RCC 7860 (cell line): ENCODE measurements around the gene TM9SF2.
"Not testable (repeated sequence)": the region's sequence is repeated elsewhere in the genome, so short reads cannot be mapped to it uniquely, and the experiment has no call there.

Experiments used
- DNase-seq: peaks from one replicate; pipeline ENCODE4 v3.0.0-alpha.2; 2015; ENCODE audit warnings: low spot score
- FAIRE-seq: peaks from 2 replicates; lab custom pipeline; 2012; peaks lifted over from hg19 to GRCh38; lab: Jason Lieb, UNC

TM9SF2 gene

DNA sequence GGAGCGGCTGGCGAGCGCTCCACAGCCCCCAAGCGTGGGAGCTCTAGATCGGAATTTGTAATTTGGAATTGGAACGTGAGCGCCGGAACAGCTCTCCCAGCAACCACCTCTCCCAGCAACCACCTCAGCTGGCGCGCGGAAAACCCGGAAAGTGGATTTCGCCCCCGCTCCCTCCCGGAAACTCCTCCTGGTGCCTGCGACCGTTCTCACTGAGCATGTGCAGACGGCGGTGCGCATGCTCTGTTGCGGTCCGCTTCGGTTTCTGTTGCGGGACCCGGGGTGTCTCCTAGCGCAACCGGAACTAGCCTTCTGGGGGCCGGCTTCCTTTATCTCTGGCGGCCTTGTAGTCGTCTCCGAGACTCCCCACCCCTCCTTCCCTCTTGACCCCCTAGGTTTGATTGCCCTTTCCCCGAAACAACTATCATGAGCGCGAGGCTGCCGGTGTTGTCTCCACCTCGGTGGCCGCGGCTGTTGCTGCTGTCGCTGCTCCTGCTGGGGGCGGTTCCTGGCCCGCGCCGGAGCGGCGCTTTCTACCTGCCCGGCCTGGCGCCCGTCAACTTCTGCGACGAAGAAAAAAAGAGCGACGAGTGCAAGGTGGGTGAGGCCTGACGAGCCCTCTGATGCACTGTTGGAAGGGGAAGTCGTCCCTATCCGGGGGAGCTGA lies at the start of gene TM9SF2:
Gene TM9SF2, plus strand, starts transcription at position 289 of the 664 bp plus-strand sequence. Its CDS starts 135 bp downstream, at position 424.
- DNase-seq (peak; percentile 91), FAIRE-seq (peak; percentile 57)

GRCh38 chr13:99454518-99455183 lies 46.6 kb upstream of the TM9SF2 start:
- FAIRE-seq = no peak

DNA sequence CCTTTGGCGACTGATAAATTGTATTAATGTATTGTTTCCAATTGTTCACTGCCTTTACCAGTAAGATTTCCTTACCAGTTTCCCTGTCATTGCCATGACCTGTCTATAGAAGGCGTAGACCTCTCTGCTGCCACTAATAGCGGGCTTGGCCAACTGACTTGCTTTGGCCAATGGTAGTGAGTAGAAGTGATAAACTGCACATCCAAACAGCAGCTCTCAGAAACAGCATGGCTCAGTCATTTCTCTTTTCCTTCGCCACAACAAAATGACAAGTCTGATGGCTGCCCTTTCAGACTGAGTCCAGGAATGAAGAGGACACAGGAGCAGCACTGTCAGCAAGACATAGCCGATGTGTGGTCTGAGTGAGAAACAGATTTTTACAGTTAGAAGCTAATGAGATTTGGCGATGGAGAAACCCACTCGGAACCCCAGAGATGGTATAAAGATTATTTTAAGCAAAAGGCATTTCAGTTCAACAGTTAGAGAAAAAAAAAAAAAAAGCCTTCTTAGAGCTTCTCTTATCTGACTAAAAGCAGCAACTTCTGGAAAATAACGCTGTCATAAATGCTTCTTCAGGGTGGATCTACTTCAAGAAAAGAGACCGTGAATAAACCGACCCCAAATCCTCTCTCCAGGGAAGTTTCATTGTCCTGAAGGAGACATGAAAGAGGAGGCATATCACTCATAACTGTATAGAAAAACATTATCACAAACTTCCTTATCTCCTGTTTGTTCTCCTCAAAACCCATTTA lies 42.0 kb upstream of the TM9SF2 start:
- no peak for FAIRE-seq
- DNase-seq = no peak

More at GRCh38 chr13:99454518-99455183, 46.6 kb upstream of the TM9SF2 start:
- no peak for DNase-seq

DNA sequence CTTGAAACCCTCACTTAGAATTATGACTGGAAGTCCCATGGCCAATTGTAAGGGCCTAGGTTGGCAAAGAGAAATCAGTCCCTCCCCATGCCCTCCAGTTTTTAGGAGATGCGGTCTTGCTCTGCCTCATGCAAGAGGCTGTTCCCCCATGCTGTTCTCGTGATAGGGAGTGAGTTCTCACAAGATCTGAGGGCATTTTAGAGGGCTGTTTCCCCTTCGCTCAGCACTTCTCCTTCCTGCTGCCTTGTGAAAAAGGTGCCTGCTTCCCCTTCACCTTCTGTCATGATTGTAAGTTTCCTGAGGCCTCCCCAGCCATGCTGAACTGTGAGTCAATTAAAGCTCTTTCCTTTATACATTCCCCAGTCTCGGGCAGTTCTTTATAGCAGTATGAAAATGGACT lies 40.5 kb upstream of the TM9SF2 start:
- not testable (repeated sequence) for FAIRE-seq, DNase-seq

DNA sequence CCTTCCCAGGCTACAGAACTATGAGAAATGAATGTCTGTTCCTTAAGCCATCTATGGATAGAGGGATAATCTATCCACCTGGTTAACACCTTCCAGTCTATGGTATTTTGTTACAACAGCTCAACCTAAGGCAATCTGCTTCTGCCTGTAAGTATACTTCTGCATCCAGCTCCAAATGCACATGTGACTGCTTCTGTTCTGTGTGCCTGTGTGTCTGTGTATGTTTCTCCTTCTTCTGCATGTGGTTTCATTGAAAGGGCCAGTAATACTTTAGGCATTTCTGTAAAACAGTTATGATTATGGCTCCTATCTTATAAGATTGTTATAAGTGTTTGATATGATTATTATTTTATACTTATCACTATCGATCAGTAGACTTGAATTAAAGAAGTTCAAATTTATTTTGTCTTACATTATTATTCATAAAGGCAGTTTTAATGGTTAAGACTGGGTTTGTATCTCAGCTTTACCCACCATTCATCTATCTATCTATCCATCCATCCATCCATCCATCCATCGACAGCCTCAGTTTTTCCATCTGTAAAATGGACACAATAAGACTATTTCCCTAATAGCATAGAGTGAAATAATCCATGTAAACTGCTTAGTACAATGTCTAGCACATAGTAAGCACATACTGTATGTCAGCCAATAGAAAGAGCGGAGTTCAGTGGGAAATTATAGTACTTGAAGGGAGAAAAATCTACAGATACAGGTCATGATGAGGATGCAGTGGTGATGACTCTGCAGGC lies 37.5 kb upstream of the TM9SF2 start:
- DNase-seq (no peak), FAIRE-seq (no peak)

GRCh38 chr13:99464441-99464949 lies 36.8 kb upstream of the TM9SF2 start:
- FAIRE-seq (no peak), DNase-seq (no peak)

DNA sequence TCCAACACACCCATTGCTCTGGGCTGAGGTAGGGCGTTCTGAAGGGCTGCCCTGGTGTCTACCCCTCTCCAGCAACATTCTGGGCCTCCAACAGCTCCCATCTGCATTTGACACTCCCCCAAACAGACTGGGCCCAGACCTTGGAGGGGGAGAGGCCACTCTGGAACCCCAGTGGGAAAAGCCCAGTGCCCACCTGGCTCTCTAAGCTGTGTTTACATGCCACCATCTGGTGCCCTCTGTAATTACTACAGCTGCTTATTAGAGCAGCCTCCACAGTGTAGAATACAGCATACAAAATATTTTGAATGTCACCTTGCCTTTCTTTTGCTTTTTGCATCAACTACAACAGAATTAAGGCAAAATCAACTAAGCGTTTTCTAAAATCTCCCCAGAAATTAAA lies 35.8 kb upstream of the TM9SF2 start:
- DNase-seq = no peak
- FAIRE-seq = no peak

DNA sequence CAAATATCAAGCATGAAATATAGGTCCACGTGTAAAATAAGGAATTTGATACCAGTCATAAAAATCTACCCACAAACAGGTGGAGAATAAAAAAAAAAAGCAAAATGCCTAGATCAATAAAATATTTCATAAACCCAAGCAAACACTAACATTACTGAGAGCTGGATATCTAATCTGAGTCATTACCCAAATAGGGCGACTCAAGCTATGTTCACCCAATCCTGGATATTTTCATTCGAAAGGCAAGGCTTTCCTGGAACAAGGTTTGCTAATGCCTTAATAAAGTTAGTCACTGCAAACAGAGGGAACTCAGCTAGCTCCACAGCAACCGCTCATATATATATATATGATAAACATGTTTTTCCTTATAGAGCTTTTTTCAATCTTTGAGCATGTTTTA lies 33.5 kb upstream of the TM9SF2 start:
- FAIRE-seq = no peak

DNA sequence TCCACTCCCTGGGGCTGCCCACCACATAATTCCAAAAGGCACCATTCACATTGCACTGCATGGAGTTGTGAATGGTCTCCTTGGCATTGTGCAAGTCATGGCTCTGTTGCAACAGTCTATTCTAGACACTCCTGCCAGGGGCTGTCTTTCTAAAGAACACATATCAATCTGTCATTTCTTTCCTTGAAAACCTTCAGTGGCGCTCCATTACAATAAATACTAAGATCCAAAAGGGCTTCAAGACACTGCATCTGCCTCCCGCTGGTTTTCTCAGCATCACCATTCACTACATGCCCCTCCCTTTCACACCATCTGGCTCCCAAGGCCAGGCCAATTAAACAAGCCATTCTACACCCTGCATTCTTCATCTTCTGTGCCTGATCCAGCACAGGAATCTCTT lies 32.2 kb upstream of the TM9SF2 start:
- DNase-seq (no peak), FAIRE-seq (no peak)

More for the DNA sequence above, 33.5 kb upstream of the TM9SF2 start:
- peak; percentile 15 for DNase-seq

DNA sequence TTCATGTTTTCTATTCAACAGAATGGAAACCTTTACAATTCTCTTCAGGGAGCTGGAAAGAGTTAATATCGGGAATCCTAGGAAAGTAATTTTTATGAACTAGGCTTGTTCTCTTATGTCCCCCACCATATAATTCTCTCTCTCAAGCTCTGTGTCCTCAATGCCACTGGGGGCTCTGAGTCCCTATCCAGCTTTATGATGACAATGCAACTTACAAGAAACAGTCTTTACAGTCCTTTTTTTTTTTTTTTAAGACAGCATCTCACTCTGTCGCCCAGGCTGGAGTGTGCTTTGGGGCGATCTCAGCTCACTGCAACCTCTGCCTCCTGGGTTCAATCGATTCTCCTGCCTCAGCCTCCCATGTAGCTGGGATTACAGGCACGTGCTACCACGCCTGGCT lies 31.2 kb upstream of the TM9SF2 start:
- FAIRE-seq (no peak), DNase-seq (no peak)

DNA sequence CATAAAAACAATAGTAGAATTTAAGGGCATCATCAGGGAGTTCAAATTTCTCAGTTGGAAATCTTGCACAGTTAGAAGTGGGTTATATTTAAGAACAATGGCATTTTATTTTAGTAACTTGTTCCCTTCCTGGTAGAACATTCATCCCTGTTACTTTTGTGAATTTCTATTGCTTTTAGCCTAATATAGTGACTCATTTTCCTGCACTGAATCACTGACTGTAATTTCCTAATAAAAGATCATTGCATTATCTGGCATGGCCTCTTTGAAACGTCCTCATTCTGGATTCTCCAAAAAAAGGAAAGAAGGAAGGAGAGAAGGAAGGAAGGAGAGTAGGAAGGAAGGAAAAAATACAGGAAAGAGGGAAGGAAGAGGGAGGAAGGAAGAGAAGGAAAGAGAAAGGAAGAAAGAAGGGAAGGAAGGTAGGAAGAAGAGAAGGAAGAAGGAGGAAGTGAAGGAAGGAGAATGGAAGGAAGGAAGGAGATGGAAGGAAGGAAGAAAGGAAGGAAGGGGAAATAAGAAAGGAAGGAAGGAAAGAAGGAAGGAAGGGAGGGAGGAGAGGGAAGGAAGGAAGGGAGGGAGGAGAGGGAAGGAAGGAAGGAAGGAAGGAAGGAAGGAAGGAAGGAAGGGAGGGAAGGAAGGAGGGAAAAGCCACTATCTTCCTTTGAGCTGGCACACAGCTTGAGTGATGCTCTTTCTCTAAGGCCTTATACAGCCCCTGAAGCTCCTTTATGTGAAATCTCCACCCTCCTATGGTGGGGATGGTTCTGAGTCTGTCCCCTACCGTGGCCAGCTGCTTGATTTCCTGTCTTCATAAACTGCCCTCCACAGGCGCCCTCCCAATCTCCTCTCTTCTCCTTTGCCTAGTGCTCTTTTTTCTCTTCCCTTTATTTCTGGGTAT lies 29.8 kb upstream of the TM9SF2 start:
- FAIRE-seq (no peak), DNase-seq (no peak)

- FAIRE-seq (no peak), DNase-seq (no peak)
Observed at GRCh38 chr13:99472122-99472440, 29.2 kb upstream of the TM9SF2 start.

GRCh38 chr13:99473515-99473914 lies 27.8 kb upstream of the TM9SF2 start:
- DNase-seq (no peak), FAIRE-seq (no peak)

DNA sequence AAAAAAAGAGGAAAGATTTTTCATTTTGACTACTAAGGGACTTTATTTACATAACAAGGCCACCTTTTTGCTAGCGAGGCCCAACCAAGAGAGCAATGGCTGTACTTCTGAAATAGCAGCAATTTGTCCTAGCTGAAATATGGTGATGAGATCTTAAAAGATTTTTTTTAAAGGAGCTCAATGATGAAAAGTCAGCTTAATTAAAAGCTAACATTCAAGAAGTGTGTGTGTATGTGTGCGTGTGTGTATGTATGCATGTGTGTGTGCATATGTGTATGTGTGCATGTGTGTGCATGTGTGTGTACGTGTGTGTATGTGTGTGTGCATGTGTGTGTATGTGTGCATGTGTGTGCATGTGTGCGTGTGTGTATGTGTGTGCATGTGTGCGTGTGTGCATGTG lies 24.6 kb upstream of the TM9SF2 start:
- no peak for DNase-seq
- no peak for FAIRE-seq

- FAIRE-seq = no peak
- no peak for DNase-seq
Observed at GRCh38 chr13:99477493-99477892, 23.8 kb upstream of the TM9SF2 start.

GRCh38 chr13:99481366-99481765 lies 19.9 kb upstream of the TM9SF2 start:
- DNase-seq = no peak
- no peak for FAIRE-seq

GRCh38 chr13:99484473-99484872 lies 16.8 kb upstream of the TM9SF2 start:
- DNase-seq (no peak), FAIRE-seq (no peak)

DNA sequence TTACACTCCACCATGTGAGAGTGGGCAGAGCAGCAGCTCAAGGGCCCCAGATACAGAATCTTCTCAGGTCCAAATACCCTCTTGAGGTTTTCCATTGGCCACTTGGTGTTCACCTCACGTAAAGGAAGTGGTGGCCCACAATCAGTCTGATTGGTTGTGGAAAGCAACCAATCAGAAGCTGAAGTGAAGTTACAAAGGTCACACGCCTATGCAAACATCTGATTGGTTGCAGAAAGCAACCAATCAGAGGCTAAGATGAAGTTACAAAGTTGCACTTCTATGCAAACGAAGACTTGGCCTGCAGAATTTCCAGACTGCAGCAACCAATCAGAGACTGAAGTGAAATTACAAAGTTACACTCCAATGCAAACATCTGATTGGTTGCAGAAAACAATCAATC lies 14.3 kb upstream of the TM9SF2 start:
- DNase-seq = no peak
- no peak for FAIRE-seq

GRCh38 chr13:99489028-99489427 lies 12.2 kb upstream of the TM9SF2 start:
- DNase-seq = no peak
- no peak for FAIRE-seq

- DNase-seq, FAIRE-seq: not testable (repeated sequence)
Observed at GRCh38 chr13:99491750-99492149, 9.5 kb upstream of the TM9SF2 start.
